ENCODE results near the gene SLC25A33. TPM values are rescaled to one million over a fixed set of nuclear protein-coding genes. Genes with fewer than 3 reads are reported as not detected.

Gene SLC25A33
- total RNA-seq, 4 donors from 2014 or later = 1.0 to 6.1 (median 3.3) TPM

DNA sequence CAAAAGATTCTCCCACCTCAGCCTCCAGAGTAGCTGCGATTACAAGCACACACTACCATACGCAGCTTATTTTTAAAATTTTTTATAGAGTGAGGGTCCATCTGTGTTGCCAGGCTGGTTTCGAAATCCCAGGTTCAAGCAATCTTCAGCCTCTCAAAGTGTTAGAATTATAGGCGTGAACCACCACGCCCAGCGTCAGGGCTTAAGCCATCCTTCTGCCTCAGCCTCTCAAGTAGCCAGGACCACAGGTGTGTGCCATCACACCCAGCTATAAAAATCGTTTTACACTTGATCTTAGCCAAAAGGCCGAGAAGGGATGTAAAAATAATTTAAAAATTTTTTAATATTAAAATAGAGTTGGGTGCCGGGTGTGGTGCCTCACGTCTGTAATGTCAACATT, 4.3 kb upstream of the SLC25A33 start:
- no peaks in the 10 kb centered on the region for H3K36me3 ChIP-seq
- H3K4me1 ChIP-seq = no peaks in the 10 kb centered on the region
- no peak for DNase-seq
- H3K4me3 ChIP-seq = no peak overlapping the region
- TF ChIP-seq POLR2A (IDR thresholded peaks at IDR 0.05) = no peak
- TF ChIP-seq, protein P1, sequence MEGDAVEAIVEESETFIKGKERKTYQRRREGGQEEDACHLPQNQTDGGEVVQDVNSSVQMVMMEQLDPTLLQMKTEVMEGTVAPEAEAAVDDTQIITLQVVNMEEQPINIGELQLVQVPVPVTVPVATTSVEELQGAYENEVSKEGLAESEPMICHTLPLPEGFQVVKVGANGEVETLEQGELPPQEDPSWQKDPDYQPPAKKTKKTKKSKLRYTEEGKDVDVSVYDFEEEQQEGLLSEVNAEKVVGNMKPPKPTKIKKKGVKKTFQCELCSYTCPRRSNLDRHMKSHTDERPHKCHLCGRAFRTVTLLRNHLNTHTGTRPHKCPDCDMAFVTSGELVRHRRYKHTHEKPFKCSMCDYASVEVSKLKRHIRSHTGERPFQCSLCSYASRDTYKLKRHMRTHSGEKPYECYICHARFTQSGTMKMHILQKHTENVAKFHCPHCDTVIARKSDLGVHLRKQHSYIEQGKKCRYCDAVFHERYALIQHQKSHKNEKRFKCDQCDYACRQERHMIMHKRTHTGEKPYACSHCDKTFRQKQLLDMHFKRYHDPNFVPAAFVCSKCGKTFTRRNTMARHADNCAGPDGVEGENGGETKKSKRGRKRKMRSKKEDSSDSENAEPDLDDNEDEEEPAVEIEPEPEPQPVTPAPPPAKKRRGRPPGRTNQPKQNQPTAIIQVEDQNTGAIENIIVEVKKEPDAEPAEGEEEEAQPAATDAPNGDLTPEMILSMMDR (IDR thresholded peaks at IDR 0.05) = no peak
- no peak overlapping the region for H3K27ac ChIP-seq
- H3K9me3 ChIP-seq = no peaks in the 10 kb centered on the region
- intact Hi-C loops (cut with DNase I; ENCODE audit: low total_unique reads) = no loop called here
- H3K27me3 ChIP-seq = no peaks in the 10 kb centered on the region

DNA sequence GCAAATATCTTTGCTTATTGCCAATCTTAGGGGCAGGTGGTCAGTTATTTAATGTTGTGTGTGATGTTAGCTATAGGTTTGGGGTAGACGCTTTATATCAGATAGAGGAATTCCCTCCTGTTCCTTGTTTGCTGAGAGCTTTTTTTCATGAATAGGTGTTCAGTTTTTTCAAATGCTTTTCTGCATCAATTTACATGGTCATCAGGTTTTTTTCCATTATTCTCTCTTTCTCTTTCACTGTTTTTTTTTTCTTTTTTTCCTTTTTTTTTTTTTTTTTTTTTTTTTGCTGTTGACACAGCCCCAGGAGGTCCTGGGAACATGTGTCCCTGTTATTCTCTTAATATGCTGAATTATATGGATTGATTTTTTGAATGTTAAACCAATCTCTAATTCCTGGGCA, 3.0 kb upstream of the SLC25A33 start:
- Histone ChIP-seq H3K4me3 (no peak overlapping the region), H3K4me1 (no peaks in the 10 kb centered on the region), H3K9me3 (no peaks in the 10 kb centered on the region), H3K36me3 (no peaks in the 10 kb centered on the region), H3K27ac (no peak overlapping the region), H3K27me3 (no peaks in the 10 kb centered on the region)
- TF ChIP-seq, protein P1 (IDR thresholded peaks at IDR 0.05) = no peak
- TF ChIP-seq POLR2A (IDR thresholded peaks at IDR 0.05) = no peak
- intact Hi-C loops (cut with DNase I; ENCODE audit: low total_unique reads) = no loop called here
- no peak for DNase-seq

DNA sequence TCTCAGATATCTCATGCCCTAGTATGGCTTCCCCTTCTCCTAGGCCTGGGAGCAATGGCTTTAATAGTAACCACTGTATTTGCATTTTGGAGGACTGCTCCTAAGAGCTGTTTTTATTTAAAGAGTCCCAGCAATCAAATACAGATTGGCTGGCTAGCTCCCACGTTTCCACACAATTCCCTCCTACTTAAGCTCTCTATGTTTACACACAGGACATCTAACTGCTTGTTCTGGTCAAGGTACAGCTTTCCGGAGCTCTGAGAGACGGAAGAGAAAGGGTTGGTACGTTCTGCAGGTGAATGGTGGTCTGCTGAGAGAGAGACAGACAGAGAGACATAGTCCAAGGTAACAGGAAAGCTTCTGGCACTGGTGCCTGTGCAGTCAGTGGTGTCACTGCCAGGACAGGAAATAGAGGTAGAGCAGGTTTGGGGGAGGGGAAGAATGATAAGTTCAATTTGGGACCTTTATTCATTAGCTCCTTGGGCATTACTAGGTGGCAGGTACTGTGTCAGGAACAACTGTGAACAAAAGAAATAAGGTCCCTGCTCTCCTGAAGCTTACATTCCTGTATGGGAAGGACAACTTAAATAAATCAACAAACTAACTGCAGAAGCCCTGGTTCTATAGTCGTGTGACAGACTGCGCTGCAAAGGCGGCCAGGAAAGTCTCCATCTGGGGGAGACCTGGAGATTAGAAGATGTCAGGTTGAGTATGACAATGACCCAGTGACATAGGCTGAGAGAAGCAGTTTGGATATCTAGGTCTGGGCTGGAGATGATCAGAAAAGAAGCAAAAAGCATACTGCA, 1.2 kb upstream of the SLC25A33 start:
- Histone ChIP-seq H3K36me3 (no peaks in the 10 kb centered on the region), H3K4me1 (no peaks in the 10 kb centered on the region), H3K27ac (no peak overlapping the region), H3K27me3 (no peaks in the 10 kb centered on the region), H3K4me3 (no peak overlapping the region), H3K9me3 (no peaks in the 10 kb centered on the region)
- intact Hi-C loops (cut with DNase I; ENCODE audit: low total_unique reads) = no loop called here
- no peak for DNase-seq
- TF ChIP-seq POLR2A (IDR thresholded peaks at IDR 0.05) = no peak
- TF ChIP-seq, protein P1 (IDR thresholded peaks at IDR 0.05) = no peak

DNA sequence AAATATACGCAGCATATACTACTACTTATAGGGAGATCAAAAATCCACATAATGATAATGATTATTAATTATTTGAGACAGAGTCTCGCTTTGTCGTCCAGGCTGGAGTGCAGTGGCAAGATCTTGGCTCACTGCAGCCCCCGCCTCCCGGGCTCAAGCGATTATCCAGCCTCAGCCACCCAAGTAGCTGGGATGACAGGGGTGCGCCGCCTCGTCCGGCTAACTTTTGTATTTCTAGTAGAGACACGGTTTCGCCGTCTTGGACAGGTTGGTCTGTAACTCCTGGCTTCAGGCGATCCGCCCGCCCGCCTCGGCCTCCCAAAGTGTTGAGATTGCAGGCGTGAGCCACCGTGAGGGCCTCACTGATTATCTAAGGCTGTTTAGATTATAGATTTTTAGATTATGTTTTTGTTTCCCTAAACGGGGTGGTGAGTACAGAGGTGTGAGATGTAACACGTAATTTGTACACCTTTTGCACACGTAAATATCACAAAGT, 548 bp upstream of the SLC25A33 start:
- Histone ChIP-seq H3K9me3 (no peaks in the 10 kb centered on the region), H3K27me3 (no peaks in the 10 kb centered on the region), H3K27ac (peak overlapping the region; percentile 74 to 75), H3K4me3 (no peak overlapping the region), H3K4me1 (no peaks in the 10 kb centered on the region), H3K36me3 (no peaks in the 10 kb centered on the region)
- TF ChIP-seq, protein P1 (IDR thresholded peaks at IDR 0.05) = no peak
- TF ChIP-seq POLR2A (IDR thresholded peaks at IDR 0.05) = no peak
- intact Hi-C loops (cut with DNase I; ENCODE audit: low total_unique reads) = no loop called here
- peak; percentile 24 to 40 for DNase-seq

DNA sequence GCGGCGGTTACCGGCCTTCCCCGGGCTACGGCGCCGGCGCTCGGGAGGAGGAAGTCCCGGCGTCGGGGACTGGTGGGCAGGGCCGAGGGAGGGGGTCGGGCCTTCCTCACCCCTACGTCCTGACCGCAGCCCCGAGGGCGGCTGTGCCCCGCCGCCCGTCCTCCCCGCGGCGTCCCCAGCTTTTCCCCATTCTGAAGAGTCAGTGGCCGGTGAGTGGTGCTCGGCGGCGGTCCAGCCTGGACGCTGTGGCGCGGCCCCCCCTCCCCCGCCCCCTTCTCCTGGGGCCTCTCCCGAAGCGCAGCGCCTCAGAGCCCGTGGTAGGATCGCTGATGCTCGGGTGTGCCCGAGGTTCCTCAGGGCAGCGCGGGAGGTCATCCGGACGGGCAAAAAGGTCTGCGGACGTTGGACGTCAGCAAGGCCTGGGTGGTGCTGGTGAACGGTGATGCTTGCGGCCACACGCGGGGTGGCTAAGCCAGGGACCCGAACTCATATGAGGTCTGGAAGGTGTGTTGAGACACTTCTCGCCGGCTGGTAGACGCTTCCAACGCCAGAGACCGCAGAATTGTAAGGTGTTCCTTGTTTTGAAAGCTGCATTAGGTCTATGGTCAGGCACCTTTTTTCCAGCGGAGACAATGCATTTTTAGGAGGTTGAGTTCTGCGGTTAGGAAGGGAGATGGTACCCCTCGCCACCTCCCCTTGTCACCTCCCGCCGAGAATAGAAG, 725 bp downstream of the SLC25A33 start:
- DNase-seq = peak; percentile 39 to 60
- no peaks in the 10 kb centered on the region for H3K27me3 ChIP-seq
- no peaks in the 10 kb centered on the region for H3K4me1 ChIP-seq
- peak overlapping the region; percentile 54 to 68 for H3K4me3 ChIP-seq
- H3K9me3 ChIP-seq = no peaks in the 10 kb centered on the region
- intact Hi-C loops (cut with DNase I; ENCODE audit: low total_unique reads) = no loop called here
- peak overlapping the region; percentile 75 to 84 for H3K27ac ChIP-seq
- TF ChIP-seq POLR2A (IDR thresholded peaks at IDR 0.05) = no peak
- TF ChIP-seq, protein P1 (IDR thresholded peaks at IDR 0.05) = no peak
- no peaks in the 10 kb centered on the region for H3K36me3 ChIP-seq

Measured in uterus (tissue), 4 donors.